ENCODE measurements around the gene AATF. TPM values are rescaled to one million over a fixed set of nuclear protein-coding genes. Genes with fewer than 3 reads are reported as not detected.

The AATF gene
- total and polyA plus RNA-seq, 9 of the 15 experiments (the other 6 are each of a cell fraction or from before 2014, with no cell fraction given), result 34.5 to 133 (median 90.1) TPM

- TF ChIP-seq, protein P1, sequence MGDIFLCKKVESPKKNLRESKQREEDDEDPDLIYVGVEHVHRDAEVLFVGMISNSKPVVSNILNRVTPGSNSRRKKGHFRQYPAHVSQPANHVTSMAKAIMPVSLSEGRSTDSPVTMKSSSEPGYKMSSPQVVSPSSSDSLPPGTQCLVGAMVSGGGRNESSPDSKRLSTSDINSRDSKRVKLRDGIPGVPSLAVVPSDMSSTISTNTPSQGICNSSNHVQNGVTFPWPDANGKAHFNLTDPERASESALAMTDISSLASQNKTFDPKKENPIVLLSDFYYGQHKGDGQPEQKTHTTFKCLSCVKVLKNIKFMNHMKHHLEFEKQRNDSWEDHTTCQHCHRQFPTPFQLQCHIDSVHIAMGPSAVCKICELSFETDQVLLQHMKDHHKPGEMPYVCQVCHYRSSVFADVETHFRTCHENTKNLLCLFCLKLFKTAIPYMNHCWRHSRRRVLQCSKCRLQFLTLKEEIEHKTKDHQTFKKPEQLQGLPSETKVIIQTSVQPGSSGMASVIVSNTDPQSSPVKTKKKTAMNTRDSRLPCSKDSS (IDR thresholded peaks at IDR 0.05; ENCODE audit: low read depth, partially characterized antibody), result no peak
- no peak for TF ChIP-seq GTF2A2 (tag; IDR thresholded peaks at IDR 0.05)
- peak; percentile 74 for TF ChIP-seq CBFA2T2 (conservative IDR thresholded peaks at IDR 0.05)
- TF ChIP-seq ZNF436 (CRISPR knock-in tag; IDR thresholded peaks at IDR 0.05), result no peak
- TF ChIP-seq, protein P2, sequence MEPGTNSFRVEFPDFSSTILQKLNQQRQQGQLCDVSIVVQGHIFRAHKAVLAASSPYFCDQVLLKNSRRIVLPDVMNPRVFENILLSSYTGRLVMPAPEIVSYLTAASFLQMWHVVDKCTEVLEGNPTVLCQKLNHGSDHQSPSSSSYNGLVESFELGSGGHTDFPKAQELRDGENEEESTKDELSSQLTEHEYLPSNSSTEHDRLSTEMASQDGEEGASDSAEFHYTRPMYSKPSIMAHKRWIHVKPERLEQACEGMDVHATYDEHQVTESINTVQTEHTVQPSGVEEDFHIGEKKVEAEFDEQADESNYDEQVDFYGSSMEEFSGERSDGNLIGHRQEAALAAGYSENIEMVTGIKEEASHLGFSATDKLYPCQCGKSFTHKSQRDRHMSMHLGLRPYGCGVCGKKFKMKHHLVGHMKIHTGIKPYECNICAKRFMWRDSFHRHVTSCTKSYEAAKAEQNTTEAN (CRISPR knock-in tag; IDR thresholded peaks at IDR 0.05), result no peak
- no peak for TF ChIP-seq ZNF551 (CRISPR knock-in tag; IDR thresholded peaks at IDR 0.05)
- TF ChIP-seq ZNF644 (tag; IDR thresholded peaks at IDR 0.05; ENCODE audit: low read depth), result 0 out of 2 replicates have a peak, but pooled peaks have one; percentile 26
- no peak for TF ChIP-seq PTBP1 (IDR thresholded peaks at IDR 0.05; ENCODE audit: low read depth, low read length)
- TF ChIP-seq ZNF41 (CRISPR knock-in tag; conservative IDR thresholded peaks at IDR 0.05), result no peak
- peak; percentile 55; the same call in 1 of the 2 replicates for TF ChIP-seq PHB (CRISPR knock-in tag; IDR thresholded peaks at IDR 0.05)
- peak; percentile 7 to 49; a peak in 1 of 4 replicates for TF ChIP-seq NONO (IDR thresholded peaks at IDR 0.05; ENCODE audit: low read depth in 2 of 2, low read length in 1 of 2)
- no peak for TF ChIP-seq MTF1 (CRISPR knock-in tag; IDR thresholded peaks at IDR 0.05; ENCODE audit: borderline replicate concordance)
- 0 out of 4 replicates have a peak, but pooled peaks of 1 of the 2 experiments have one; percentile 27 for TF ChIP-seq ETV6 (IDR thresholded peaks at IDR 0.05; ENCODE audit: borderline replicate concordance in 1 of 2, low read depth in 2 of 2, low read length in 1 of 2)
- no peak; the same call in 1 of the 2 replicates for TF ChIP-seq ETV6 (CRISPR knock-in tag; IDR thresholded peaks at IDR 0.05; ENCODE audit: borderline replicate concordance)
- TF ChIP-seq, protein P3, sequence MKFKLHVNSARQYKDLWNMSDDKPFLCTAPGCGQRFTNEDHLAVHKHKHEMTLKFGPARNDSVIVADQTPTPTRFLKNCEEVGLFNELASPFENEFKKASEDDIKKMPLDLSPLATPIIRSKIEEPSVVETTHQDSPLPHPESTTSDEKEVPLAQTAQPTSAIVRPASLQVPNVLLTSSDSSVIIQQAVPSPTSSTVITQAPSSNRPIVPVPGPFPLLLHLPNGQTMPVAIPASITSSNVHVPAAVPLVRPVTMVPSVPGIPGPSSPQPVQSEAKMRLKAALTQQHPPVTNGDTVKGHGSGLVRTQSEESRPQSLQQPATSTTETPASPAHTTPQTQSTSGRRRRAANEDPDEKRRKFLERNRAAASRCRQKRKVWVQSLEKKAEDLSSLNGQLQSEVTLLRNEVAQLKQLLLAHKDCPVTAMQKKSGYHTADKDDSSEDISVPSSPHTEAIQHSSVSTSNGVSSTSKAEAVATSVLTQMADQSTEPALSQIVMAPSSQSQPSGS (CRISPR knock-in tag; IDR thresholded peaks at IDR 0.05), result no peak
- TF ChIP-seq SMAD4 (CRISPR knock-in tag; conservative IDR thresholded peaks at IDR 0.05), result no peak
- TF ChIP-seq USF2 (CRISPR knock-in tag; IDR thresholded peaks at IDR 0.05), result peak; percentile 98
- TF ChIP-seq, protein P4, sequence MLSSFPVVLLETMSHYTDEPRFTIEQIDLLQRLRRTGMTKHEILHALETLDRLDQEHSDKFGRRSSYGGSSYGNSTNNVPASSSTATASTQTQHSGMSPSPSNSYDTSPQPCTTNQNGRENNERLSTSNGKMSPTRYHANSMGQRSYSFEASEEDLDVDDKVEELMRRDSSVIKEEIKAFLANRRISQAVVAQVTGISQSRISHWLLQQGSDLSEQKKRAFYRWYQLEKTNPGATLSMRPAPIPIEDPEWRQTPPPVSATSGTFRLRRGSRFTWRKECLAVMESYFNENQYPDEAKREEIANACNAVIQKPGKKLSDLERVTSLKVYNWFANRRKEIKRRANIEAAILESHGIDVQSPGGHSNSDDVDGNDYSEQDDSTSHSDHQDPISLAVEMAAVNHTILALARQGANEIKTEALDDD (IDR thresholded peaks at IDR 0.05), result no peak
- TF ChIP-seq CEBPG (CRISPR knock-in tag; IDR thresholded peaks at IDR 0.05), result 0 out of 2 replicates have a peak, but pooled peaks have one; percentile 15
- 0 out of 4 replicates have a peak, but pooled peaks of 1 of the 2 experiments have one; percentile 2 for TF ChIP-seq CEBPG (tag; conservative IDR thresholded peaks at IDR 0.05 in 1 of 2, IDR thresholded peaks at IDR 0.05 in 1 of 2)
- peak; percentile 53 for TF ChIP-seq RBM22 (IDR thresholded peaks at IDR 0.05; ENCODE audit: low read depth, low read length, poor library complexity, severe bottlenecking)
- no peak for TF ChIP-seq SMAD1 (IDR thresholded peaks at IDR 0.05; ENCODE audit: low read depth, low read length, partially characterized antibody)
Measured at GRCh38 chr17:36948717-36949460, at the start of gene AATF (continued).
